Femur (tissue), 1 donor: Measurements from ENCODE around the gene STIP1.

Experiments used
- DNase-seq: peaks from one replicate; pipeline ENCODE4 v3.0.0-alpha.2; 2017

The STIP1 gene

DNA sequence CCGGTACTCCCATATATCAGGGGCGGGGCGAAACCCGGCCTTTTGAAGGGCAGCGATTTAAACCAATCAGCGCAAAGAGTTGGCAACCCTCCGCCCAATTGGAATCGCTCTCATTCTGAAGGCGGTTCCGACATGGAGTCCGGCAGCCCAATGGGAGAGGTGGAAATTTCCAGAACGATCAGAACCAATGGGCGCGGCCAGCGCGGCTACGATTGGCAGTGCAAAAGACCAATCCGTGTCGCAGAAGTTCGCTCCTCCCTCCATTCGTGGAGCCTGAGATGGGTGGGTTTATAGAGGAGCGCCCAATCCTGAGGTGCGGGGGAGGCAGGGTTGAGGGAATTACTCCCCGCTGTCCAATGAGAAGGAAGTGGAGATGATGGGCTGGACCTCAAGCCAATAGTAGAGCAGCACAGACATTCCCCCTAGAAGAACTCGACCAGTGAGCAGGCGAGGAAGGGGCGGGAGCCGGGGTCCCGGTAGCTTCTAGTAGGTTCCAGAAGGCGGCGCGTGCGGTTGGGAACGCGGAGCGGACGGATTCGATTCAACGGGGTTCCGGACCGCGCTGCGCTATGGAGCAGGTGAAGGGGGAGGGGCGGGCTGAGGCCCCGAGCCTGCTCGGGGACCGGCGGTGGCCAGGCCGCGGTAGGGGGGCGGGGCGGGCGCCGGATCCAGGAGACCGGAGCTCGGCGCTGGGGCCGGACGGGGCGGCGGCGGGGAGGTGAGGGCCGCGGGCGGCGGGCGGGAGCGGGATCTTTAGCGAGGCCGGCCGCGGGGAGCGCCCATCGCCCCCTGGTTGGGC lies at the start of gene STIP1:
TSS of gene STIP1 (plus strand) at position 479 of the 799 bp plus-strand sequence. CDS start at position 570, 91 bp downstream.
- DNase-seq = peak; percentile 100

DNA sequence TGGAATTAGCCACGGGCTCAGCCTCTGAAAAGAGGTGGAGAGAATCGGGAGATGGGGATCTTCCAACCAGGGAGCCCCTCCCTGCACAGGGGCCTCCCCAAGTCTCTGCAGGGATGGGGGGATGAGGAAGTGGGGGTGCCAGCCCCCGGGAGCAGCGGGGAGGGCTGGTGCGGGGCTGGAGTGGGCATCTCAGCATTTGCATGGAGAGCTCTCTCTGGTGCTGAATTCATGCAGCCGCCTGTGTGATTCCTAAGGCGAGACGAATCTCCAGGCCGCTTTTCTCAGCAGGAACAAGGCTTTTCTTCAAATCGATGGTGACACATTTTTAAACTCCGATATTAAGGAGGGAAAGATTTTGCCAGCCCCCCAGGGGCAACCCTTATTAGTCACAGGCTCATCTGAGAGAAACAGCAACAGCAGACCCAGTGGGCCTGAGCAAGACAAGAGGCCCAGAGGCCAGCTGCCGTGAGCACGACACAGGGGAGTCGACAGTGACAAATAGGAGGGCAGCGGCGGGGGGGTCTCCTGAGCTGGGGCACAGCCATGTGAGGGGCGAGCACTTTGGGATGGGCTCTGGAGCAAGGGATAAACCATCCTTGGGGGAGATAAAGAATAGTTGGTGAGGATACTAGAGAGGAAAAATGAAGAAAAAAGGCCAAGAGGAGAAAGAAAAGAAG lies 49.1 kb upstream of the STIP1 start:
- no peak for DNase-seq

DNA sequence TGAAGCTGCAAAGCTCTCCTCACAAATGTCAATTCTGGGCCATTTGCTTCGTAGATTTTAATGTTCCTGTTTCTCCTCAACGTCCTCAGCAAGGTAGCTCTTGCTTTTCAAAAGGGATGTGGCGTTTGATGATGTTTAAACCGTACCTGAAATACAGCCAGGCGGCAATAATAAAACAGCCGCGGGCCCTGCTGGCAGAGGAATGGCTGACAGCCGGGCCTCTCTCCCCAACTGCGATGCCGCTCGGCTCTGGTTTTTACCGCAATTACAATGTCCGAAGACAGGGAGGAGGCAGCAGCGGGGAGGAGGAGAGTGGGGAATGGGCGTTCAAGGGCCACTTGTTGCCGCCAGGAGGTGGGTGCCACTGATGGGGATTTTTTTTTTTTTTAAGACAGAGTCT lies 47.6 kb upstream of the STIP1 start:
- no peak for DNase-seq

DNA sequence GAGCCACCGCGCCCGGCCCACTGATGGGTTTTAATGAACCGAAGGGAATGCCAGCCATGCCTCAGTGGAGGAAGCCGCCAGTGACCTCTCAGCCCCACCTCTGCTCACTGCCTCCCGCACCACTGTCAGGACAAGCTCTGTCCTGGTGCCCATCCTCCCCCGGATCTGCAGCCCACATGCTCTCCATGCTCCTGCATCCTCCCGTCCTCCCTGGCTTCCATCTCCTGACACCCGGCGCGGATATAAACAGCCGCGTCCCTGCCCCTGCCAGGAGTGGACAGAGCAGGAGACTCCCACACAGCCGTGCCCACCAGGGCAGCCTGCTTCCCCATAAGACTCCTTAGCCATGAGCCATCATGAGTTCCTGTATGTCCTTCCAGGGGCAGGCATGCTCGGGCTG lies 46.9 kb upstream of the STIP1 start:
- no peak for DNase-seq

DNA sequence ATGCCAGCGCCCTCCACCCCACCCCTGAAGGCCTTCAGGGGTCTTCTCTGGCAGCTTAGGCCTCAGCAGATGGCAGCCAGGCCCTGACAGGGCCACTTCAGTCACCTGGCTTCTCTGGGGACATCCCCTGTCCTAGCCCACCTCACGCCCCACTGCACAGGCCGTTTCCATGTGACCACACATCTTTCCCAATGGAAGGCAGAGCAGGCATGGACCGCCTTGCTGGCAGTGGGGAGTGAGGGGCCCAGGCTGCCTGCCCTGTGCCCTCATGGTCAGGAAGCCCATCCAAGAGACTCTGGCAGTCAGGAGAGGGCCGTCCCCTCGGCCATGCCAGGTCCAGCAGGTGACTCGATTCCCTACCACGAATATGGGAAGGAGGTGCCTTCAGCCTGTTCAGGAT lies 45.9 kb upstream of the STIP1 start:
- no peak for DNase-seq

DNA sequence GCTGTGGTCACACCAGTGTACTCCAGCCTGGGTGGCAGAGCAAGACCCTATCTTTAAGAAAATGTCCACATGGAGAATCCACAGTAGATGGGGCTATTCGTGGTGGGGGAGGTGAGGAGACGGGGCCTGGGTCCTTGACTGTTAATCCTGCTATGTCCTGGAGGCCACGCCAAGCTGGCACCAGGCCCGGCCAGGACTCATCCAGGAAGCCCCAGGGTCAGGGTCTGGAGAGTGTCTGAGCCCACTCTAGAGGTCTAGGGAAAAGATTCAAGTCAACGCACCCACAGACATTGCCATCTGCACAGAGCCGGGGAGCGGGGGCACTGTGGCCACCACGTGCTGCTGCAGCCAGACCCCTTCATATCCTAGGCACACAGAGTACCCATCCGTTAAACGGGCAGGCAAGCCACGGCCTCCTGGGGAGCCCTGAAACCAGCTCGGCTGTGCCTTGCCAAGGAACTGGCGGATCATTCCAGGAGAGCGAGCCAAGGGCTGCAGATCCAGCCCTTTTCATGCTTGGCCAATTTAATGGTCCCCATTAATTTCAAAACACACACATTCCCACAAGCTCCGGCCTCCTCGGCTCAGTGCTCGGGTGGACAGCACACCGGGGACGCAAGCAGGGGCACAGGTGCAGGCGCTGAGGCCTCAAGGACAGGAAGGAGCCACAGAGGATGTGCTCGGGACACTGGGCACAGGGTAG lies 44.7 kb upstream of the STIP1 start:
- DNase-seq = no peak

DNA sequence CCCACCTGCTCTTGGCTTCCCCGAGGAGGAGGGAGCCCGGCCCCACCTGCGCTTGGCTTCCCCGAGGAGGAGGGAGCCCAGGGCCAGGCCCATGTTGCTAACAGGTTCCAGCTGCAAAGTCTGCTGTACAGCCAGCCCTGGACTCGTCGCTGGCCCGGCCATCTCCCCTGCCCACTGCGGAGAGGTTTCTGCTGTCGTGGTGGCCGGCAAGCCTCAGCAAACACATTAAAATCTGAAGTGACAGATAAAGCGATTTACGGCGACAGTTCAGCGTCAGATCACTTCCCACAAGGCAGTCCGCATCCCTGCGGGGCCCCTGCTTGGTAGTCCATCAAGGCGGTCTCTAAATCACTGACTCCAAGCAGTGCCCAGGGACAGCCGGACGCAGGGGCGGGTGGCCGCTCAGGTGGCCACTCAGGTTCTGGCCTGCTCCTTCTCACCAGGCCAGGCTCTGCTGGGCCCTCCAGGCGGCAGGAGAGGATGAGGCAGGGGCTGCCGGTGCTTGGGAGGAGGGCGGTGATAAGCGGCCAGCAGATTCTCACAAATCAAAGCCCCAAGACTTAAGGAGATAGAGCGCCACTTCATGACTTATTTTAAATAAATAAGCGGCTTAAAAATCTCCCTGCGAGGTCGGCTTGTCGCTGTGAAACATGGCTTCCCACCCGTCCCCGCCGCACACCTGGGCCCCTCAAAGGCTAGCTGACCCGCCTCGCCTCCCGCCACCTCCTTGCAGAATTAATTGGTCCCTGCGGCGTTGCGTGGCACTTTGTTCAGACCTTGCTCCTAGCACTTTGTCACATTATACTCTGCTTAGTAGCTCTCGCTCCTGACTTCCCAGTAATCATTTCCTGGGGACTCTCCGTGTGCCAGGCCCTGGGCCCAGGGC lies 41.1 kb upstream of the STIP1 start:
- DNase-seq = no peak

DNA sequence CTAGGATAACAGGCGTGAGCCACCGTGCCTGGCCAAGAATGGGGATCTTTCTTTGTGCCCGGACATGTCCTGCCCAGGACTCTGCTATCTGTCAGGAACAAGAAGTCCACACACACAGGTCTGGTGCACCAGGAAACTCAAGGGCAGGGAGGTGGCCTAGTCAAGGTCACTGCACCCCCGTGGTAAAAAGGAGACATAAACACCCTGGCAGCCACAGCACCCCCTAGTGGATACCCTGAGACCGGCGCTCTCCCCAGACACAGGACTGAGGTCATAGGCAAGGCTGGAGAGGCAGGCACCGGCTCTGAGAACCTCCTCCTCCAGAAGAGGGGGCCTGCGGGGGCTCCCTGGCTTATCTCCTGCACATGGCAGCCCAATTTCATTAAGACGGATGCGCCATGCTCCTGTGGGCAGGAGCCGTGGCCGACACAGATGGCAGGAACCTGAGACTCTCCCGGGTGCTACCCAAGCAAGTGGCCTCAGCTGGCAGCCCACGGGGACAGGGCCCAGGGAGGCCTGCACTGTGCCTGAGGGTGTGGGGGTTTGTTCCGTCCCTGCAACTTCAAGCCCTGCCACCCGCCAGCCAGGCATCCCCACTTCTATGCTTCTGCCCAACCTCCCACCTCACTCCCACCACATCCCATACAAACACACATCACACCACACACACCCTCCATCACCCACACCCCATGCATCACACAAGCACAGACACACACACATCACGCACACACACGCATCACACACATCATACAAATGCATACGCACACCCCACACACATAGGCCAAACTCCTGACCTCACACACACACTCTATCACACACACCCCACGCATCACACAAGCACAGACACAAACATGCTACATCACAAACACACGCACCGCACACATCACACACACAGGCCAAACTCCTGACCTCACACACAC lies 39.7 kb upstream of the STIP1 start:
- no peak for DNase-seq

DNA sequence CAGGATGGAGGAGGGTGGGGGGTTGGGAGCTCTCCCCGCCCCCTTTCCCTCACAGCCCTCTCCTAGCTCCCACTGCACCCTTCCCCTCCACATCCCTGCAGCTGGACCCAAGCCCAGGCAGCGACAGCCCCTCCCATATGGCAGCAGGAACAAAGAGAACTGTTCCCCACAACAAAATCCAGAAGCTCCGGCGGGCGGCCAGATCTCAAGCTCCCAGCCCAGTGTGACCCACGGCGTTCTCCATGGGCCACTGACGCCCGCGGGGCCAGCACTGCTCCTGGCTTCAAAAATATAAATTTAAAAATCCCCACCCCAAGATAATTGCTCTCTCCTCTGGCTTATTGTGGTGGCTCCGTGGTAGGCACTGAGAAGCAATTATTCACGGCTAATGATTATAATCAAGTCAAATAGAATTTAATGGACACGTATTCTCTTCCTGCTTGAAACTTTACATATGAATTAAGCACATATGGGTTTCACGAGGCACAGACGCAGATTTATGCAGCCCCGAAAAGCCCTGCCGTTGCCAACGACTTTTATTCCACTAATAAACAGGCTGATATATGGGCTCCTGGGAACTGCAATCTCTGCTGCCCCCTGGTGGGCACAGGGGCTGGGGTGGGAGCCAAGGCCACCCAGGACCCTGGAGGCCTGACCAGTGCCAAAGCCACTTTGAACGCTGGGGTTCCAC lies 37.6 kb upstream of the STIP1 start:
- DNase-seq = peak; percentile 87

DNA sequence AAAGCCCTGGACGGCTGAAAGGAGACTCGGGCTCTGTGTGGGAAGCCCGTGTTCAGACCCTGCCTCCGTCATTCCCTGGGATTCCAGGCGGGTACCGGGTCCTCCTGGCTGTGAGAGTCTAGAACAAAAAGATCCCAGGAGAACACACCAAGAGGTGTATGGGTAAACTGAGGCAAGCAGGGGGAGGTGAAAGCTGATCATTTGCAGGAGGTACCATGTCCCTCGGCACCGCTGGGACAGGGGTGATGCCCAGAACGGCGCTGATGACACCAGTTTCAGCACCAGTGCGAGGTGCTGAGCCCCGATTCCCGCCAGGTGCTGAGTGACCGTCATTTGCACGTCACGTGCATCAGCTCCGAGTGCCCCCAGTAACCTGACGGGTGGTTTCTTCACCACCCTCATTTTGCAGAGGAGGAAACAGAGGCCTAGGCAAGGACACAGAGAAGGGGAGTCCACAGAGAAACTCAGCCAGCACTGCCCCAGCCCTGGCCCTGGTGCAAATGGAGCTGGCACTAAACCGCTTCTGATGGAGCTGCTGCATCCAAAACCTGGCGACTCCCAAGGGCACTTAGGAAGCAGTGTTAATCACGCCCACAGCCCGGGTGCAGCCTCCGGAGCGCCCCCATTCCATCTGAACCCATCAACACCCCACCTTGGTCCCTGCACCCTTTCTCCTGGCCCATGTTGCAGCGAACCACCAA lies 36.9 kb upstream of the STIP1 start:
- no peak for DNase-seq

DNA sequence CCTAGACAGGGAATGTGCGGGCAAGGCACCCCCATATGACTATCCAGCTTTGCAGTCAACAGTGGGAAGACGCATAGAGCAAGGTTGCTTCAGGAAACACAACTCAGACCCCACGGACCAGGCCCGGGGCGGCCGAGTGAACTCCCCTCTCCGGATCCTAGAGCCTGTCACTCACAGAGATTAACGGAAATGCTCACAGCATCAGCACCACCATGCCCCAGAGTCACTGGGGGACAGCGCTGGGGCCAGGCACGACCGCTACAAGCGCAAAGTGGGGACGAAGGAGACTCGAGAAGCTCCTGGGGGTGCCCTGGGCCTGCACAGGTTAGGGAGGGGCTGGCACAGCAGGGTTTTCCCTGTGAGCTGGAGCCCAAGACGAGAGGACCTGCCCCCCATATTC lies 35.9 kb upstream of the STIP1 start:
- no peak for DNase-seq

DNA sequence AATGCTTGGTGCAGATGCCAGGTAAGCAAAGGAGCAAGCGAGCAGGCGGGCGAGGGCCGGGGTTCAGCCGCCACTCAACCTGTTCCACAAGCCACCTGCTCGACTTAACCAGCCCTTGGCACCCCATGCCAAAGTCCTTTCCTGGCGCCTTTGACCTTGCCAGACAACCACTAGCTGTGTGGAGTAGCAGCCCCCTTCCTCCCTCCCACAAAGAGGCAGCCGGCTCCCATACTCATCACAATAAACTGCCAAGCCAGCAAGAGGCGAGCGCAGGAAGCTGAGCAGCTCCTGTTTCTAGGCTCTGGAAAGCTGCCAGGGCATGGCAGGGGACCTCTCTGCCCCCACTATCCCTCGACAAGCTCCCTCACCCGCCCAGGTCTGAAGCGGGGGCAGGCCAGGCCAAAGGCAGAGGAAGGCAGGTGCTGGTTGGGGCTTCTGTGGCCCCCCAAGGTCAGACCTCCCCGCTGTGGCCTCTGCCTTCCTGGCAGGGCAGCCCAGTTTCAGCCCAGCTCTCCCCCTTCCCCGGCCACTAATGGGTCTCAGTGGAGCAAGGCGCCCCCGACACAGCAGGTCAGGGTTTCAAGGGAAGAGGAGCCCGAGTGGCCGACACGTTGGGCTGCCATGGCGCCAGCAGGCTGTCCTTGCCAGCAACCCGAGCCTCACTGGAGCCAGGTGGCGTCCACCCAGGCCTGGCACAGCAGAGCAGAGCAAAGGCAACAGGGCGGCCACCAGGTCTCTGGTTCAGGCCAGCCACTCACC lies 35.3 kb upstream of the STIP1 start:
- DNase-seq = no peak

DNA sequence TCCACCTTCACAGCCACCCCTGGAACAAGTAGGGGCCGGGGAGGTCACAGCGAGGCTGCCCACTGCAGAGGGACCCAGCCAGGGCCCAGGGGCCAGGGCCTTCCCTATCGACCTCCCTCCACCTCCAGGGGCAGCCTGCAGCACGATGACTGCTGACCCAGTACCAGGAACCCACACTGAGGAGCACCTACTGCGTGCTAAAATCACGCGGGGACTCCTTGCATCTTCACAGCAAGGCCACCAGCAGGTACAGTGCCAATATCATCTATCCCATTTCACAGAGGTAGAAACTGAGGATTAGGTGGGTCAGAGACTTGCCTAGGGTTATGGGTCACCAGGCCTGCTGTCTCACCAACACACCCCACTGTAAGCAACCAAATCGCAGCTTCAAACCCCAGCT lies 34.6 kb upstream of the STIP1 start:
- no peak for DNase-seq

DNA sequence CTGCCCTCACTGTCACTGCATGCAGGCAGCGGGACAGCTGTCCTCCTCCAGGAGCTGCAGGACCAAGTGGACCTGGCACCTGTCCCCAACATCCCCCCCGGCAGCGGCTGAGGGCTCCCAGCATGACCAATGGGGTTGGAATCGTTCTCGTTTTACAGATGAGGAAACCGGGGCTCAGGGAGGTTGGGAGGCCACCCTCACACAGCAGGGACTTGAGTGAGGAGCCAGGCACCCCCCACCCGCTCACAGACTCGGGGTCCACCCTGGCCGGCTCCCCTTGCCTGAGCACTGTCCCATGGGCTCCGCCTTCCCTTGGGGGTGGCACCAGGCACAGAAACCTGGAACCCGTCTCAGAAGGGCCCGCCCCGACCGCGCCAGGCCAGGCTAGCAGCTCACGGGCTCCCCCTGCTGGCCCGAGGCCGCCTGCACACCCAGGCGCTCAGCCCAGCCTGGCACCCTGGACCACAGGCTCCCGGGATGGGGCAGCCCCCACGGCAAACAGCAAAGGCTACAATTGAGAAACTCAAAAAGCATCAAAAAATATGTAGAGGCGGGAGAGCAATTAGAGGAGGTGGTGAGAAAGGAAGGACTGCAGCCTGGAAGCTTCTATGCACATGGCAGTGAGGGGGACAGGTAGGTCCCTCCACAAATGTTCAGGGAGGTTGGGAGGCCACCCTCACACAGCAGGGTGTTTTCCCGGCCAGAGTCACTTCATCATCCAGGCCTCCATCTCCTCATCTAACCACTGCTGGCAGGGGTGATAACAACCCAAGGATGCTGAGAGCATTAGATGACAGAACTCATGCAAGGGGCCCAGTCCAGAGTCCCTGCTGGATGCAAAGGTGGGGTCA lies 32.9 kb upstream of the STIP1 start:
- peak; percentile 69 for DNase-seq

DNA sequence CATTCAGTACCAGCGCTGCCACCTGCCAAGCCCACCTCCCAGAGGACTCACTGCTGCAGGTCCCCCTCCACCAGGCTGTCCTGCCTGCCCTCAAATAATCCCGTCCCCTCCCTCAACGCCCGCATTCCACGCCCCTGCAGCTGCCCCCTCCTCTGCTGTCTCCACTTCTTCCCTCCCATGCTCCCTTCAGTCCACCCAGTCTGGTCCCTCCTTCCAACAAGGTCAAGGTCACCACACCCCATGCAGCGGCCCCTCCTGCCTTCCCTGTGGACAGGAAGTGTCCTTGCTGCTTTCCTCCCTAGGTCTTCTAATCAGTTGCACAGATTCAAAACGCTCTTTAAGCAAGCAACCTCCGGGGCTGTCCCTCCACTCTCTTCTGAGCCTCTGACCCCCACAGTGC lies 32.2 kb upstream of the STIP1 start:
- DNase-seq = no peak

DNA sequence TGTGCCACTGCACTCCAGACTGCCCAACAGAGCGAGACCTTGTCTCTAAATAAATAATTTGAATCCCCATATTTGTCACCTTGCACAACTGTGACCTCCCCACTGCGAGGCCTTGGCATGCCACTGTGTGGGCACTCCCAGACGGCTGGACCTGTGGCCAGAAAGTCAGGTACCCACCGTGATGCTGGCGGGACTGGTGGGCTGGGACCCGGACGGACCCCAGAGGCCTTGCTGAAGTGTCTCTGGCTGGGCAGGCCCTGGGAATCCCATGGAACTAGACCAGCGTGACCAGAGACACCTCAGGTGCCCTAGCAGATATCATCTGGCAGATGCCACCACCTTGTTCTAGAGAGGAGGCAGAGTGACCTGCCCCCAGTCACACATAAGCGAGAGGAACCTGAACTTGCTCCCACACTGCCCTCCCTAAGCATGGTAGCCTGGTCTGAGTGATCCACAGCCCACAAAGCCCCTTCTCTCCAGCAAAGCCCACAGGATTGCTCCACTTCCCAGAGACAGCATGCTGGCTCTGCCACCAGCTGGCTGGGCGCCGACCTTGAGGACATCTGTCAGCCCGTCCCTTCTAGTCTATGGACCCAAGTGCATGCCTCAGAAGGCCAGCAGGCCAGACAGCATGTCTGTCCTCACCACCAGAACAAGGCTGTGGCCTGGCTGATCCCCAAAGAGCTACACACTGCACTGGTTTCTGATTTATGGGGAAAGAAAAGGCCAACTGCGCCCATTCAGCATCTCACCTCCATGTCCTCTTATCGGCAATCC lies 29.5 kb upstream of the STIP1 start:
- DNase-seq = peak; percentile 60

DNA sequence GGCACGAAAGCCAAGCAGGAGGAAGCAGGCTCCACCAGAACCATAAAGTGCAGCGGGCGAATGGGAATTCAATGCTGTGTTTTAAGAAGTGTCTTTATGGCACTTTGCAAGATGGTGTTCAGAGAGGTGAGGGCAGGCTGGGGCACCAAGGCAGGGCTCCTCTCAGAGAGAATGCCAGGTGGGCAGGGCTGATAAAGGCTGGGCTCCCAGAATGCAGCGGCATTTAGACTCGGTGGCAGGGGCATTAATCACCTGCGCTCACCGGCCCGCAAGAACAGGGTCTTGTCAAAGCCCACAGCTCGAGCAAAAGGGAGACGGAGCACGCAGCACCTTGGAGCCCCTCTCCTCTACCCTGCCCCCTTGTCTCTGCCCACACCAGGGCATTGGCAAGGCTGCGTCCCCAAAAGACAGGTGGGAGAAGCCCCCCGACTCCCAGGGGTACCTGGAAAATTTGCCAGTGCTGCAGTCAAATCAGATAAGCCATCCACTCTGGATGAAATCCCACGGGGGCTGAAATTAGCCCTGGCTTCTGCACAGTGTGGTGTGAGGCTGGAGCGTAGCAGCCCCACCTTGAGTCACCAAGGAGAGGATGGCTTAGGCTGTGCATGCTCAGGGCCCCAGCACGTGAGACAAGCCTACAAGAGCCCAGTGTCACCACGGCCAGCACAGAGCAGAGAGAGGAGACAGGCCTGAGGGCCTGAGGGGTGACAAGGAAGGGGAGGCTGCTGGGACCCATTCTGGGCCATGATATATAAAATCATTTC lies 28.2 kb upstream of the STIP1 start:
- no peak for DNase-seq
